ENCODE results near the gene KIF7. TPM values are rescaled to one million over a fixed set of nuclear protein-coding genes. Genes with fewer than 3 reads are reported as not detected.

Gene KIF7
- total and polyA plus RNA-seq, 2 experiments from 2014 or later, result 4.6 to 20.1 TPM

DNA sequence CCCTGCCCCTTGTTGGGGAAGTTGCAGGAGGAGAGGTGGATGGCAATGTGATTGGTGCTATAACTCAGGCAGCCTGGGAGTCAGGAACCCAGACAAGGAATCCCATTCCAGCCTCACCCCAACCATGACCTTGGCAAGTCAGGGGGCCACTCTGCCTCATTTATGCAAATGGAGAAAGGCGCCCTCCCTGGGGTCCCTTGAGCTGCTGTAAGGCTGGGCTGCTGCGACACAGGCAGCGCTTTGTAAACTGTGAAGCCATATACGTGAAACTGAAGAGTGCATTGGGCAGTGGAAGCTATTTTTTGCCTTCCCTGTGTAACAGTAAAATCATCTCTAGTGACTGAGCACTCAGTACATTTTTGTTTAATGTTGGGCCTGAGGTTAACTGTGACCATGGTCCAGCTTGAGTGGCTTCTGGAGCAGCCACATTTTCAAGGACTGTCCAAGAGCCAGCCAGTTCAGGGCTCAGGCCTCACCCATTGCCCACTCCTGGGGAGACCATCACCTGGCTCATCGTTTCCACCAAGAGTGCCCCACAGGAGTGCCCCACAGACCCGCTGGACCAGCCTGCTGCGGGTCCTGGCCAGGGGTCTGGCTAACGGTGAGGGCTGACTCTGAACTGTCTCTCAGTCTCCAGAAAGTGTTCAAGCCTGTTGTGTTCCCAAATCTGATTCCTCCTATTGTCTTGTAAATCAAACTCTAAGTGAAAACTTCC is 27.9 kb downstream of the KIF7 start:
- Histone ChIP-seq H3K36me3 (ENCODE audit: insufficient read depth) (peaks cover 77% of the 10 kb centered on the region), H3K27ac (ENCODE audit: low read depth) (no peak overlapping the region), H3K4me1 (ENCODE audit: insufficient read depth) (no peaks in the 10 kb centered on the region), H3F3A (replicated peaks; ENCODE audit: low read depth) (peaks cover 3% of the 10 kb centered on the region; the same call in 1 of the 2 replicates), H2AFZ (no peak overlapping the region), H4K20me1 (replicated peaks; ENCODE audit: insufficient read depth) (peaks cover 25% of the 10 kb centered on the region), H3K27me3 (ENCODE audit: insufficient read depth) (no peaks in the 10 kb centered on the region), H3K9me2 (ENCODE audit: insufficient read depth) (no peaks in the 10 kb centered on the region), H3K79me2 (replicated peaks; ENCODE audit: insufficient read depth) (0 out of 2 replicates have a peak, but pooled peaks cover 4% of the 10 kb centered on the region), H3K4me3 (no peak overlapping the region), H3K4me2 (no peak overlapping the region)
- peaks cover 20% of the 10 kb centered on the region for H3K9me3 Mint-ChIP-seq
- H3K27me3 Mint-ChIP-seq (ENCODE audit: insufficient read depth, low read depth, poor library complexity), result peaks cover 34% of the 10 kb centered on the region
- TF ChIP-seq JUNB (IDR thresholded peaks at IDR 0.05; ENCODE audit: unreplicated experiment), result no peak
- TF ChIP-seq, protein P1, sequence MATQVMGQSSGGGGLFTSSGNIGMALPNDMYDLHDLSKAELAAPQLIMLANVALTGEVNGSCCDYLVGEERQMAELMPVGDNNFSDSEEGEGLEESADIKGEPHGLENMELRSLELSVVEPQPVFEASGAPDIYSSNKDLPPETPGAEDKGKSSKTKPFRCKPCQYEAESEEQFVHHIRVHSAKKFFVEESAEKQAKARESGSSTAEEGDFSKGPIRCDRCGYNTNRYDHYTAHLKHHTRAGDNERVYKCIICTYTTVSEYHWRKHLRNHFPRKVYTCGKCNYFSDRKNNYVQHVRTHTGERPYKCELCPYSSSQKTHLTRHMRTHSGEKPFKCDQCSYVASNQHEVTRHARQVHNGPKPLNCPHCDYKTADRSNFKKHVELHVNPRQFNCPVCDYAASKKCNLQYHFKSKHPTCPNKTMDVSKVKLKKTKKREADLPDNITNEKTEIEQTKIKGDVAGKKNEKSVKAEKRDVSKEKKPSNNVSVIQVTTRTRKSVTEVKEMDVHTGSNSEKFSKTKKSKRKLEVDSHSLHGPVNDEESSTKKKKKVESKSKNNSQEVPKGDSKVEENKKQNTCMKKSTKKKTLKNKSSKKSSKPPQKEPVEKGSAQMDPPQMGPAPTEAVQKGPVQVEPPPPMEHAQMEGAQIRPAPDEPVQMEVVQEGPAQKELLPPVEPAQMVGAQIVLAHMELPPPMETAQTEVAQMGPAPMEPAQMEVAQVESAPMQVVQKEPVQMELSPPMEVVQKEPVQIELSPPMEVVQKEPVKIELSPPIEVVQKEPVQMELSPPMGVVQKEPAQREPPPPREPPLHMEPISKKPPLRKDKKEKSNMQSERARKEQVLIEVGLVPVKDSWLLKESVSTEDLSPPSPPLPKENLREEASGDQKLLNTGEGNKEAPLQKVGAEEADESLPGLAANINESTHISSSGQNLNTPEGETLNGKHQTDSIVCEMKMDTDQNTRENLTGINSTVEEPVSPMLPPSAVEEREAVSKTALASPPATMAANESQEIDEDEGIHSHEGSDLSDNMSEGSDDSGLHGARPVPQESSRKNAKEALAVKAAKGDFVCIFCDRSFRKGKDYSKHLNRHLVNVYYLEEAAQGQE (IDR thresholded peaks at IDR 0.05; ENCODE audit: unreplicated experiment), result no peak
- peaks cover 98% of the 10 kb centered on the region for H3K36me3 Mint-ChIP-seq (ENCODE audit: low read depth)
- no peak overlapping the region for H3K27ac Mint-ChIP-seq
- H3K4me3 Mint-ChIP-seq, result no peak overlapping the region
- DNase-seq (ENCODE audit: low spot score) (no peak), ATAC-seq (no peak)
- no peaks in the 10 kb centered on the region for H3K4me1 Mint-ChIP-seq

DNA sequence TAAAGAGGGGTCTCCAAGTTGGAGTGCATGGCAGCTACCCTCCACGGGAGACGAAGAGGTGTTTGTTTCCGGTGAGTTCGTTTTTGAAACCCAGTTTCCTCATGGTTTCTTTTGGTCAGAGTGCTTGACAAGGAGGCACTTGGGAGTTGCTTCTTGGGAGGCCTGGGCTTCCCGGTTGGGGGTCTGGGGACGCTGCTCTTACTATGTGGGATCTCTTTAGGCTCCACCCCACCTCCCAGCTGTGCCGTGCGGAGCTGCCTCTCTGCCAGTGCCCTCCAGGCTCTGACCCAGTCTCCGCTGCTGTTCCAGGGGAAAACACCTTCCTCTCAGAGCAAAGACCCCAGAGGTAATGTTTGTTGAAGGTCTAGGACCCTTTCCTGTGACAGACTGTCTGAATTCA is 29.6 kb downstream of the KIF7 start:
- H3K4me1 ChIP-seq (ENCODE audit: insufficient read depth), result no peaks in the 10 kb centered on the region
- peaks cover 83% of the 10 kb centered on the region for H3K36me3 ChIP-seq (ENCODE audit: insufficient read depth)
- no peak overlapping the region for H3K27ac ChIP-seq (ENCODE audit: low read depth)
- Mint-ChIP-seq H3K4me3 (no peak overlapping the region), H3K27me3 (ENCODE audit: insufficient read depth, low read depth, poor library complexity) (peaks cover 24% of the 10 kb centered on the region), H3K27ac (no peak overlapping the region), H3K4me1 (no peaks in the 10 kb centered on the region), H3K36me3 (ENCODE audit: low read depth) (peaks cover 98% of the 10 kb centered on the region), H3K9me3 (peaks cover 5% of the 10 kb centered on the region)
- no peak overlapping the region for H3K4me2 ChIP-seq
- 0 out of 2 replicates have a peak, but pooled peaks cover 4% of the 10 kb centered on the region for H3K79me2 ChIP-seq (replicated peaks; ENCODE audit: insufficient read depth)
- H3F3A ChIP-seq (replicated peaks; ENCODE audit: low read depth), result peaks cover 3% of the 10 kb centered on the region; the same call in 1 of the 2 replicates
- H2AFZ ChIP-seq, result no peak overlapping the region
- peaks cover 25% of the 10 kb centered on the region for H4K20me1 ChIP-seq (replicated peaks; ENCODE audit: insufficient read depth)
- ATAC-seq (no peak), DNase-seq (ENCODE audit: low spot score) (no peak)
- H3K4me3 ChIP-seq, result no peak overlapping the region
- no peaks in the 10 kb centered on the region for H3K9me2 ChIP-seq (ENCODE audit: insufficient read depth)
- no peaks in the 10 kb centered on the region for H3K27me3 ChIP-seq (ENCODE audit: insufficient read depth)
- TF ChIP-seq EZH2phosphoT487 (IDR thresholded peaks at IDR 0.05; ENCODE audit: unreplicated experiment) (no peak), NANOG (IDR thresholded peaks at IDR 0.05; ENCODE audit: borderline replicate concordance) (no peak), ZNF331 (CRISPR knock-in tag; IDR thresholded peaks at IDR 0.05; ENCODE audit: low read depth) (no peak), JUNB (IDR thresholded peaks at IDR 0.05; ENCODE audit: unreplicated experiment) (no peak), STAT1 (IDR thresholded peaks at IDR 0.05; ENCODE audit: unreplicated experiment) (no peak), POLR2AphosphoS5 (IDR thresholded peaks at IDR 0.05; ENCODE audit: low read depth) (no peak), CREB1 (CRISPR knock-in tag; IDR thresholded peaks at IDR 0.05; ENCODE audit: low read depth) (no peak), EZH2 (IDR thresholded peaks at IDR 0.05; ENCODE audit: low read depth, unreplicated experiment) (no peak)
- TF ChIP-seq, protein P2, sequence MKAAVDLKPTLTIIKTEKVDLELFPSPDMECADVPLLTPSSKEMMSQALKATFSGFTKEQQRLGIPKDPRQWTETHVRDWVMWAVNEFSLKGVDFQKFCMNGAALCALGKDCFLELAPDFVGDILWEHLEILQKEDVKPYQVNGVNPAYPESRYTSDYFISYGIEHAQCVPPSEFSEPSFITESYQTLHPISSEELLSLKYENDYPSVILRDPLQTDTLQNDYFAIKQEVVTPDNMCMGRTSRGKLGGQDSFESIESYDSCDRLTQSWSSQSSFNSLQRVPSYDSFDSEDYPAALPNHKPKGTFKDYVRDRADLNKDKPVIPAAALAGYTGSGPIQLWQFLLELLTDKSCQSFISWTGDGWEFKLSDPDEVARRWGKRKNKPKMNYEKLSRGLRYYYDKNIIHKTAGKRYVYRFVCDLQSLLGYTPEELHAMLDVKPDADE (IDR thresholded peaks at IDR 0.05), result no peak
- TF ChIP-seq, protein P3, sequence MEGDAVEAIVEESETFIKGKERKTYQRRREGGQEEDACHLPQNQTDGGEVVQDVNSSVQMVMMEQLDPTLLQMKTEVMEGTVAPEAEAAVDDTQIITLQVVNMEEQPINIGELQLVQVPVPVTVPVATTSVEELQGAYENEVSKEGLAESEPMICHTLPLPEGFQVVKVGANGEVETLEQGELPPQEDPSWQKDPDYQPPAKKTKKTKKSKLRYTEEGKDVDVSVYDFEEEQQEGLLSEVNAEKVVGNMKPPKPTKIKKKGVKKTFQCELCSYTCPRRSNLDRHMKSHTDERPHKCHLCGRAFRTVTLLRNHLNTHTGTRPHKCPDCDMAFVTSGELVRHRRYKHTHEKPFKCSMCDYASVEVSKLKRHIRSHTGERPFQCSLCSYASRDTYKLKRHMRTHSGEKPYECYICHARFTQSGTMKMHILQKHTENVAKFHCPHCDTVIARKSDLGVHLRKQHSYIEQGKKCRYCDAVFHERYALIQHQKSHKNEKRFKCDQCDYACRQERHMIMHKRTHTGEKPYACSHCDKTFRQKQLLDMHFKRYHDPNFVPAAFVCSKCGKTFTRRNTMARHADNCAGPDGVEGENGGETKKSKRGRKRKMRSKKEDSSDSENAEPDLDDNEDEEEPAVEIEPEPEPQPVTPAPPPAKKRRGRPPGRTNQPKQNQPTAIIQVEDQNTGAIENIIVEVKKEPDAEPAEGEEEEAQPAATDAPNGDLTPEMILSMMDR (conservative IDR thresholded peaks at IDR 0.05; ENCODE audit: low read depth in 2 of 2), result no peak
- TF ChIP-seq, protein P1 (IDR thresholded peaks at IDR 0.05; ENCODE audit: unreplicated experiment), result no peak

Measured in GM23338 (cell line).